OCI-LY7 (cell line): ENCODE data around the gene MGMT. TPM values are rescaled to one million over a fixed set of nuclear protein-coding genes. Genes with fewer than 3 reads are reported as not detected.

Source experiments
- BruUV-seq: library from RNA; stranded (reverse); fragments of 400-500 nt; replicated peaks from 2 replicates; lab custom pipeline; 2021; lab: Mats Ljungman, UMichigan
- CTCF ChIA-PET: fragments of 300-600 bp; sonication (Branson Sonifier 250); formaldehyde crosslinking; loops from one replicate; lab custom pipeline; 2022; ENCODE audit warnings: antibody characterized with exemption; ENCODE audit not compliant: unreplicated experiment; lab: Charles Lee
- POLR2A ChIA-PET: fragments of 300-600 bp; sonication (Branson Sonifier 250); formaldehyde crosslinking; loops from one replicate; lab custom pipeline; 2022; ENCODE audit warnings: antibody characterized with exemption; lab: Charles Lee
- DNase-seq: peaks from one replicate; pipeline ENCODE4 v3.0.0-alpha.2; 2015; ENCODE audit warnings: low spot score
- H2AFZ ChIP-seq: fragments of 200-600 bp; sonication (generic), shearing (Covaris generic); 2 replicates; pipeline ENCODE4 v1.6.1; 2014; ENCODE audit warnings: mild to moderate bottlenecking, antibody characterized with exemption, low read length, moderate library complexity
- H3K27ac ChIP-seq: fragments of 200-600 bp; sonication (generic); 2 replicates; pipeline ENCODE4 v1.5.1; 2014; ENCODE audit warnings: mixed run types, low read depth, mild to moderate bottlenecking, moderate library complexity, low read length, inconsistent platforms; ENCODE audit not compliant: poor library complexity, severe bottlenecking
- H3K36me3 ChIP-seq: fragments of 200-600 bp; sonication (generic); 2 replicates; pipeline ENCODE4 v1.6.1; 2014; ENCODE audit warnings: mild to moderate bottlenecking, antibody characterized with exemption, low read length, moderate library complexity, mixed read lengths; ENCODE audit not compliant: insufficient read depth
- H3K4me1 ChIP-seq: fragments of 200-600 bp; sonication (generic); 2 replicates; pipeline ENCODE4 v1.5.1; 2014; ENCODE audit warnings: mild to moderate bottlenecking, low read length; ENCODE audit not compliant: insufficient read depth, poor library complexity, severe bottlenecking
- H3K4me2 ChIP-seq: fragments of 200-600 bp; sonication (generic); 2 replicates; pipeline ENCODE4 v1.6.1; 2014; ENCODE audit warnings: mild to moderate bottlenecking, low read length
- H3K4me3 ChIP-seq: fragments of 200-600 bp; sonication (generic); 2 replicates; pipeline ENCODE4 v1.5.1; 2014; ENCODE audit warnings: mild to moderate bottlenecking, low read depth, low read length; ENCODE audit not compliant: poor library complexity, severe bottlenecking
- H3K79me2 ChIP-seq: fragments of 200-600 bp; sonication (generic); 2 replicates; pipeline ENCODE4 v1.6.1; 2016; ENCODE audit warnings: low read depth, mild to moderate bottlenecking, low read length, moderate library complexity, mixed read lengths; ENCODE audit not compliant: insufficient read depth
- H3K9me2 ChIP-seq: fragments of 200-600 bp; sonication (generic); 2 replicates; pipeline ENCODE4 v1.6.1; 2016; ENCODE audit warnings: mild to moderate bottlenecking, low read length, mixed read lengths; ENCODE audit not compliant: insufficient read depth
- H3K9me3 ChIP-seq: fragments of 200-600 bp; sonication (generic); 2 replicates; pipeline ENCODE4 v1.6.1; 2014; ENCODE audit warnings: mild to moderate bottlenecking, mixed run types, low read length, mixed read lengths
- H4K20me1 ChIP-seq: fragments of 200-600 bp; sonication (generic); 2 replicates; pipeline ENCODE4 v1.6.1; 2014; ENCODE audit warnings: mild to moderate bottlenecking, antibody characterized with exemption, low read length, moderate library complexity, mixed read lengths; ENCODE audit not compliant: insufficient read depth
- EZH2phosphoT487 ChIP-seq: fragments of 200-600 bp; sonication (generic); IDR thresholded peaks from 2 replicates; pipeline ENCODE4 v1.6.1; 2018; ENCODE audit warnings: low read depth, borderline replicate concordance, mild to moderate bottlenecking, mixed run types, antibody characterized with exemption, low read length, moderate library complexity, mixed read lengths
- intact Hi-C: fragments of 100-400 bp; cut with micrococcal nuclease; formaldehyde crosslinking; loops from one replicate; pipeline ENCODE4 v1.10.0; 2022; ENCODE audit not compliant: unreplicated experiment
- total RNA-seq, 2 experiments: library from RNA; depleted of rRNA in 1 of 2; stranded (reverse); fragments of >200 nt in 1 of 2; shearing (Covaris generic) in 1 of 2; gene quantifications; 2 replicates each; pipeline ENCODE4 v1.2.3, GENCODE V29; 2014 to 2022
- TF ChIP-seq, protein P1 (sequence below): fragments of 200-600 bp; sonication (generic); conservative IDR thresholded peaks from 2 replicates; pipeline ENCODE4 v1.5.1; 2014; ENCODE audit warnings: mild to moderate bottlenecking, antibody characterized with exemption, low read length, moderate library complexity, mixed read lengths

The MGMT gene
- total RNA-seq, 2 experiments from 2014 or later: 19.7 to 25.0 TPM

DNA sequence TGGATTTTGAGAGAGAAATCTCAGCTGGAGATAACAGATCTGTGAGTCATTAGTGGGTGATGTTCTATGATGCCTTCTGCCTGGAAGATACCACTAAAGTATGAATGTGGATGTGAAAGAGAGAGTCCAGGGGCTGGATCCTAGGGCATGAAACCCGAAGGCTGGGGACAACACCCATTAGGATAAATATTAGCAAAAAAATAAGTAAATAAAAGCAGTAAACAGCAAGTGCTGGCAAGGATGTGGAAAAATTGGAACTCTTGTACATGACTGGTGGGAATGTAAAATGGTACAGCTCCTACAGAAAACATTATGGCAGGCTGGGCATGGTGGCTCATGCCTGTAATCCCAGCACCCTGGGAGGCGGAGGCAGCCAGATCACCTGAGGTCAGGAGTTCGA, 16.6 kb upstream of the MGMT start:
- TF ChIP-seq EZH2phosphoT487: no peak
- TF ChIP-seq, protein P1, sequence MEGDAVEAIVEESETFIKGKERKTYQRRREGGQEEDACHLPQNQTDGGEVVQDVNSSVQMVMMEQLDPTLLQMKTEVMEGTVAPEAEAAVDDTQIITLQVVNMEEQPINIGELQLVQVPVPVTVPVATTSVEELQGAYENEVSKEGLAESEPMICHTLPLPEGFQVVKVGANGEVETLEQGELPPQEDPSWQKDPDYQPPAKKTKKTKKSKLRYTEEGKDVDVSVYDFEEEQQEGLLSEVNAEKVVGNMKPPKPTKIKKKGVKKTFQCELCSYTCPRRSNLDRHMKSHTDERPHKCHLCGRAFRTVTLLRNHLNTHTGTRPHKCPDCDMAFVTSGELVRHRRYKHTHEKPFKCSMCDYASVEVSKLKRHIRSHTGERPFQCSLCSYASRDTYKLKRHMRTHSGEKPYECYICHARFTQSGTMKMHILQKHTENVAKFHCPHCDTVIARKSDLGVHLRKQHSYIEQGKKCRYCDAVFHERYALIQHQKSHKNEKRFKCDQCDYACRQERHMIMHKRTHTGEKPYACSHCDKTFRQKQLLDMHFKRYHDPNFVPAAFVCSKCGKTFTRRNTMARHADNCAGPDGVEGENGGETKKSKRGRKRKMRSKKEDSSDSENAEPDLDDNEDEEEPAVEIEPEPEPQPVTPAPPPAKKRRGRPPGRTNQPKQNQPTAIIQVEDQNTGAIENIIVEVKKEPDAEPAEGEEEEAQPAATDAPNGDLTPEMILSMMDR: no peak
- no peak overlapping the region for H3K4me2 ChIP-seq
- H3K9me3 ChIP-seq: no peaks in the 10 kb centered on the region
- H3K4me1 ChIP-seq: no peaks in the 10 kb centered on the region
- ChIA-PET CTCF (no interaction called here), POLR2A (no interaction called here)
- no TSS peak for BruUV-seq
- no peaks in the 10 kb centered on the region for H4K20me1 ChIP-seq
- no peak for DNase-seq
- H3K4me3 ChIP-seq: no peak overlapping the region
- H3K9me2 ChIP-seq: no peaks in the 10 kb centered on the region
- no peaks in the 10 kb centered on the region for H3K36me3 ChIP-seq
- no peak overlapping the region for H3K27ac ChIP-seq
- intact Hi-C loops: no loop called here
- no peak overlapping the region for H2AFZ ChIP-seq
- no peaks in the 10 kb centered on the region for H3K79me2 ChIP-seq

- no peaks in the 10 kb centered on the region for H3K9me3 ChIP-seq
- no peaks in the 10 kb centered on the region for H3K4me1 ChIP-seq
- no peak for DNase-seq
- CTCF ChIA-PET: no interaction called here
- H2AFZ ChIP-seq: no peak overlapping the region
- no peak overlapping the region for H3K27ac ChIP-seq
- POLR2A ChIA-PET: no interaction called here
- no peak overlapping the region for H3K4me3 ChIP-seq
- no peak overlapping the region for H3K4me2 ChIP-seq
- H3K9me2 ChIP-seq: no peaks in the 10 kb centered on the region
- no peaks in the 10 kb centered on the region for H4K20me1 ChIP-seq
- no peaks in the 10 kb centered on the region for H3K79me2 ChIP-seq
- TF ChIP-seq EZH2phosphoT487: no peak
- TF ChIP-seq, protein P1: no peak
- H3K36me3 ChIP-seq: no peaks in the 10 kb centered on the region
- intact Hi-C loops: no loop called here
- no TSS peak for BruUV-seq
These were observed 11.4 kb upstream of the MGMT start for GRCh38 chr10:129455625-129456024.

DNA sequence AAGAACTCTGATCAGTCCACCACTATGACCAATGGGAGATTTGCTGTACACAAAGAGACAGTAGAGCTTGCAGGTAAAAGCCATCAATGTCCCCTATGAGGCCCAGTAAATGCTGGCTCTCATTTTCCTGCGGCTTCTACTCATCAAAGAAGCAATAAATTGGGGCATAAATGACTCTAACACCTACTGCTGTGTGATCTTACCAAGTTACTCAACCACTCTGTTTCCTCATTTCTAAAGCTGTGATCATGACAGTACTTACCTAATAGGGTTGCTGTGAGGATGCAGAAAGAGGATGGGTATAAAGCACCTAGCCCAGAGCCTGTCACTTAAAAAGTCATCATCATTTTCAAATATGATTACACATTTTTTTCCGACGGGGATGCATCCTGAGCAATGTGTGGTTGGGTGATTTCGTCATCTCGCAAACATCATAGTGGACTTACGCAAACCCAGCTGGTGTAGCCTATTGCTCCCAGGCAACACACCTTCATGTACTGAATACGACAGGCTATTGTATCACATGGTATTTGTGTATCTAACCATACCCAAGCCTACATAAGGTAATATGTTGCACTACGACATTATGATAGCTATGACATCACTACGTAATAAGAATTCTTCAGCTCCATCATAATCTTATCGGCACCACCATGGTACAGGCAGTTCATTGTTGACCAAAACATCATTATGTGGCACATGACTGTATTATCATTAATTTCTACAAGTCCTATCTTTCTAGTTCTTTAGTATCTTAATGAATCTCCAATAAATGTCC, 7.1 kb upstream of the MGMT start:
- no peak for TF ChIP-seq EZH2phosphoT487
- TF ChIP-seq, protein P1: no peak
- Histone ChIP-seq H3K4me2 (no peak overlapping the region), H3K9me2 (no peaks in the 10 kb centered on the region), H4K20me1 (no peaks in the 10 kb centered on the region), H3K27ac (no peak overlapping the region), H3K36me3 (no peaks in the 10 kb centered on the region), H3K79me2 (no peaks in the 10 kb centered on the region), H3K4me1 (no peaks in the 10 kb centered on the region), H2AFZ (no peak overlapping the region), H3K9me3 (no peaks in the 10 kb centered on the region), H3K4me3 (no peak overlapping the region)
- BruUV-seq: no TSS peak
- no peak for DNase-seq
- CTCF ChIA-PET: no interaction called here
- intact Hi-C loops: loop anchor here (10.0 kb wide), 1 partner anchor 675 kb away; the partner anchor contains the start of gene GLRX3
- POLR2A ChIA-PET: no interaction called here
